ENCODE measurements around the gene FAAP20. TPM values are rescaled to one million over a fixed set of nuclear protein-coding genes. Genes with fewer than 3 reads are reported as not detected.
A peak's percentile ranks its signal among the peaks of the same experiment; 100 is the strongest.

Gene FAAP20
- total RNA-seq, 1 donor from 2014 or later = 77.9 TPM

GRCh38 chr1:2194898-2195673 is 514 bp upstream of the FAAP20 start:
- no peaks in the 10 kb centered on the region for H3K9me3 Mint-ChIP-seq (ENCODE audit: low read depth)
- peaks cover 12% of the 10 kb centered on the region for H3K4me1 Mint-ChIP-seq (ENCODE audit: low read depth)
- H3K27me3 Mint-ChIP-seq = no peaks in the 10 kb centered on the region
- H3K27ac Mint-ChIP-seq = peak overlapping the region; percentile 94
- no peaks in the 10 kb centered on the region for H3K36me3 Mint-ChIP-seq (ENCODE audit: insufficient read depth)
- H3K4me3 Mint-ChIP-seq (ENCODE audit: low read depth) = peak overlapping the region; percentile 84
- peak; percentile 81 for DNase-seq (ENCODE audit: low spot score, unreplicated experiment)
- TF ChIP-seq CTCF (IDR thresholded peaks at IDR 0.05; ENCODE audit: unreplicated experiment) = peak; percentile 91

DNA sequence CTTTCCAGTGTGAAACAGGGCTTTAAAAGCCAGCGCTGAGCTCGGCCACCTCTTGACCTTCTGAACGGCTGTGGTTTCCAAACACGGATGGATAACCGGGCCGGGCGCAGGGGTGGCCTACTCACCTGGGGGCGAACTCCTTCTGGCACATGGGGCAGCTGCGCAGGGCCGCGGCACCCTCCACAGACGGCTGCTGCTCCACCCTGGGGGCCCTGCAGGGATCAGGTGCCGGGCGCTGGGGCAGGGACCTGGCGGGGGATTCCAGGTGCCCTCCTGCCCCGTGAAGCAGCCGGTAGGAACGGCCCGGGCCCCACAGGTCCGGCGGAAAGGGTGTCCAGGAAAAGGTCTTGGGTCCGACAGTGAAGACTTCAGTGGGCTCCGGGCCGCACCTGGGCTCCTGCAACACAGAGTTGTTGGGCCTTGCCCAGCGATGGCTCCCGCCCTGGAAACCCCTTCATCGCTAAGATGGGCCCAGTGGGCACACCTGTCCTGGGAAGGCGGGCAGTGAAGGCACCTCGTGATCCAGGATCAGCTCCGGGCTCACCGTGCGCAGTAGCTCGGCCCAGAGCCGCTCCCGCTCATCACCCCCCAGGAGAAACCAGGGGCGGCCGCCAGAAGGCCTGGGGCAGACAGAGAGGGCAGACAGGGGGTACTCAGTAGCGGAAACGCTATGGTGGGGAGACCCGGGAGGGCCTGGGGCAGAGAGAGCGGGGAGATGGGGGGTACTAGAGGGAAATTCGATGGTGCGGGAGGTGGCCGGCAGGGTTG is 874 bp downstream of the FAAP20 start:
- TF ChIP-seq CTCF (IDR thresholded peaks at IDR 0.05; ENCODE audit: unreplicated experiment) = no peak
- Mint-ChIP-seq H3K4me3 (ENCODE audit: low read depth) (peak overlapping the region; percentile 73), H3K27ac (no peak overlapping the region), H3K4me1 (ENCODE audit: low read depth) (peaks cover 10% of the 10 kb centered on the region), H3K36me3 (ENCODE audit: insufficient read depth) (no peaks in the 10 kb centered on the region), H3K27me3 (no peaks in the 10 kb centered on the region), H3K9me3 (ENCODE audit: low read depth) (no peaks in the 10 kb centered on the region)
- DNase-seq (ENCODE audit: low spot score, unreplicated experiment) = no peak

DNA sequence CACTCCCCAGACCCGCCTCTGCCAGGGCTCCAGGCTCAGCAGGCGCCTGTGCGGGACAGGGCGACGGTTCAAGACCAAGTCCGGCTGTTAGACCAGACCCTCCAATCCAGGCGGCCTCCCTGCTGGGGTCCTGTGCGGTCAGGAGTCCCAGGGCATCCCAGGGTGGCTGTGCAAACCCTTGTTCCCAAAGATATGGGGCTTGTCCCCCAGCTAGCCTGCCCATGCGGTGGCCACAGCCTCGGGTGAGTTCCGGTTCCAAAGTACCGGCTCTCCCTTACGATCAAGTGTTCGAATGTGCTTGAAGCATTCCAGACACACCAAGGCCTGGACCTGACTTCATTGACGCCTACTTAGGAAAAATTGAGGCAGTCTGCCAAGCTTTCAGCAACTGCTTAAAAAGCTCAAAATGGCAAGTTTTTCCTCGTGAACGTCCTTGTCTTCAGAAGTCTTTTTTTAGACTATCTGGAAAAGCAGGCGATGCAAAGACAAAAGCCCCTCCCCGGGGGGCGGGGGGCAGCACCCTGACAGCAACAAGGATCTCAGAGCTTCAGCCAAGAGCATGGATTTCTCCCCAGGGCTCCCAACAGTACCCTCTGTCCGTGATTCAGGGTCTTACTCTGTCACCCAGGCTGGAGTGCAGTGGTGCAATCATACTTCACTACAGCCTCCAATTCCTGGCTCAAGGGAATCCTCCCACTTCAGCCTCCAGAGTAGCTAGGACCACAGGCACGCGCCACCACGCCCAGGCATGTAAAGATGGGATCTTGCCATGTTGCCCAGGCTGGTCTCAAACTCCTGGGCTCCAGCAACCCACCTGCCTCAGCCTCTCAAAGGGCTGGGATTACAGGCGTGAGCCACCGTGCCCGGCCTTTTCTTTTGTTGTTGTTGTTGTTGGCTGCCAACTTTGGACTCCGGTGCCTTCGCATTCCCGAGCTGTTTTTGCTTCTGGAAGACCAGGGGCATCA is 2.3 kb downstream of the FAAP20 start:
- DNase-seq (ENCODE audit: low spot score, unreplicated experiment) = no peak
- no peaks in the 10 kb centered on the region for H3K9me3 Mint-ChIP-seq (ENCODE audit: low read depth)
- no peak overlapping the region for H3K27ac Mint-ChIP-seq
- no peak for TF ChIP-seq CTCF (IDR thresholded peaks at IDR 0.05; ENCODE audit: unreplicated experiment)
- H3K27me3 Mint-ChIP-seq = no peaks in the 10 kb centered on the region
- H3K36me3 Mint-ChIP-seq (ENCODE audit: insufficient read depth) = no peaks in the 10 kb centered on the region
- peaks cover 10% of the 10 kb centered on the region for H3K4me1 Mint-ChIP-seq (ENCODE audit: low read depth)
- peak overlapping the region; percentile 52 for H3K4me3 Mint-ChIP-seq (ENCODE audit: low read depth)

- no peaks in the 10 kb centered on the region for H3K9me3 Mint-ChIP-seq (ENCODE audit: low read depth)
- no peaks in the 10 kb centered on the region for H3K36me3 Mint-ChIP-seq (ENCODE audit: insufficient read depth)
- no peak for DNase-seq (ENCODE audit: low spot score, unreplicated experiment)
- H3K4me1 Mint-ChIP-seq (ENCODE audit: low read depth) = peaks cover 10% of the 10 kb centered on the region
- H3K4me3 Mint-ChIP-seq (ENCODE audit: low read depth) = no peak overlapping the region
- H3K27me3 Mint-ChIP-seq = no peaks in the 10 kb centered on the region
- peak overlapping the region; percentile 41 for H3K27ac Mint-ChIP-seq
- no peak for TF ChIP-seq CTCF (IDR thresholded peaks at IDR 0.05; ENCODE audit: unreplicated experiment)
Observed at GRCh38 chr1:2190491-2190976, 4.0 kb downstream of the FAAP20 start.
